Activated naive CD8-positive, alpha-beta T cell treated with anti-CD3 and anti-CD28 coated beads for 36 hours (primary cell): ENCODE measurements around the gene B3GLCT. TPM values are rescaled to one million over a fixed set of nuclear protein-coding genes. Genes with fewer than 3 reads are reported as not detected.
"Not testable (repeated sequence)": the region's sequence is repeated elsewhere in the genome, so short reads cannot be mapped to it uniquely, and the experiment has no call there.

Source experiments
- DNase-seq: peaks from one replicate; pipeline ENCODE4 v3.0.0; 2021
- H3K27ac Mint-ChIP-seq: one replicate; pipeline ENCODE4 v1.8.0; 2022; ENCODE audit warnings: mild to moderate bottlenecking, moderate library complexity, mixed read lengths
- H3K27me3 Mint-ChIP-seq: one replicate; pipeline ENCODE4 v1.8.0; 2022; ENCODE audit warnings: mild to moderate bottlenecking, mixed read lengths
- H3K36me3 Mint-ChIP-seq: one replicate; pipeline ENCODE4 v1.8.0; 2021; ENCODE audit warnings: mild to moderate bottlenecking, mixed read lengths
- H3K4me1 Mint-ChIP-seq: one replicate; pipeline ENCODE4 v1.8.0; 2021; ENCODE audit warnings: mixed read lengths
- H3K4me3 Mint-ChIP-seq: one replicate; pipeline ENCODE4 v1.8.0; 2022; ENCODE audit warnings: mild to moderate bottlenecking, moderate library complexity, mixed read lengths
- H3K9me3 Mint-ChIP-seq: one replicate; pipeline ENCODE4 v1.8.0; 2022; ENCODE audit warnings: mixed read lengths
- total RNA-seq, 2 experiments: library from RNA; stranded (reverse); gene quantifications; one replicate each; pipeline ENCODE4 v1.2.3, GENCODE V29; 2021

Gene B3GLCT
- total RNA-seq, 2 experiments from 2014 or later = 3.3 to 3.7 TPM

DNA sequence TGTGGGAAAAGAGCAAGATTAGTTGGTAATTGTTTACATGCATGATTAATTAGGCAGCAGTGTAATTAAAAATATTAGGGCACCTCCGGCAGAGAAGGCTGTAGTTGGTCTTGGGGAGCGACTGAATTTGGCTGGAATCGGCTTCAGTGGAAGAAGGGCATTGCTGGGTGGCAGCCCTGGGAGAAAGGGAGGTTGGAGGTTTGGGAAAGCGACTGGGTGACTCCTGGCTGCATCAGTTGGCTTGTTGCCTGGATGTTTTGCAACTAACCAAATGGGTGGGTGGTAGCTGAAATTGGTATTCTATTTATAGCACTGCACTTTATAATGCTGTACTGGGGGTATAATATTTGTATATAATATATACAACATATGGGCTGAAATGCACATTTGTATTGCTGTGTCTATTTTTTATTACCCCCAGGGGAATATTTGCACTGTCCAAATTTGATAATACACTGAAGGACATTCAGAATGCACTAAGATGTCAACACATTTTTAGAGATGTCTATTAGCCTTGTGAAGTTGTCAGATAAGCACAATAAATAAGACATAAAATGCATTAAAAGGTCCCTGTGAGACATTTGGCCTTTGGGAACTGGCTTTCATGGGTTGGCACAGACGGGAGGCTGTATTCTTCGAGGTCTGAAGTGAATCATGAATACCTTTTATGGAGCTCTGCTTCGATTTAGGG lies 1.7 kb downstream of the B3GLCT start:
- Mint-ChIP-seq H3K4me3 (peak overlapping the region; percentile 74), H3K4me1 (peaks cover 28% of the 10 kb centered on the region)

DNA sequence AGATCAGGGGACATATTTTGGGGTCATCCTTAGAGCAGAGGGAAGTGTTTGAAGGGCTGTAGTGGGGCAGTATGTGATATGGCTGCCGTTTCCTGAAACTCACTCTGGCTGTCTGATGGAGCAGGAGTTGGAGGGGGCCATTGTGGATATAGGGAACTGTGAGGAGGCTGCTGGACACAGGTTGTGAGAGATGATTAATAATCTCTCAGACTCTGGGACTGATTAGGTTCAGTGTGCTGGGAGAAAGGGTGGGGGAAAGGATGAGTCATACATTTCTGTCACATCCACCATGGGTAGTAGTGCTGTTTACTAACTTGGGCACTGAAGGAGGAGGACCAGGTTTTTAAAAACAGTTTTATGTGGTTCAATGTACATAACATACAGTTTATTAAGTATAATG lies 4.8 kb downstream of the B3GLCT start:
- peak; percentile 6 for DNase-seq
- no peak overlapping the region for H3K27ac Mint-ChIP-seq
- H3K4me3 Mint-ChIP-seq = no peak overlapping the region
- peaks cover 28% of the 10 kb centered on the region for H3K4me1 Mint-ChIP-seq
- no peaks in the 10 kb centered on the region for H3K36me3 Mint-ChIP-seq
- H3K27me3 Mint-ChIP-seq = no peaks in the 10 kb centered on the region
- no peaks in the 10 kb centered on the region for H3K9me3 Mint-ChIP-seq

More for the DNA sequence above, 1.7 kb downstream of the B3GLCT start:
- peak overlapping the region; percentile 48 for H3K27ac Mint-ChIP-seq
- DNase-seq = no peak
- no peaks in the 10 kb centered on the region for H3K36me3 Mint-ChIP-seq
- no peaks in the 10 kb centered on the region for H3K27me3 Mint-ChIP-seq
- H3K9me3 Mint-ChIP-seq = no peaks in the 10 kb centered on the region

DNA sequence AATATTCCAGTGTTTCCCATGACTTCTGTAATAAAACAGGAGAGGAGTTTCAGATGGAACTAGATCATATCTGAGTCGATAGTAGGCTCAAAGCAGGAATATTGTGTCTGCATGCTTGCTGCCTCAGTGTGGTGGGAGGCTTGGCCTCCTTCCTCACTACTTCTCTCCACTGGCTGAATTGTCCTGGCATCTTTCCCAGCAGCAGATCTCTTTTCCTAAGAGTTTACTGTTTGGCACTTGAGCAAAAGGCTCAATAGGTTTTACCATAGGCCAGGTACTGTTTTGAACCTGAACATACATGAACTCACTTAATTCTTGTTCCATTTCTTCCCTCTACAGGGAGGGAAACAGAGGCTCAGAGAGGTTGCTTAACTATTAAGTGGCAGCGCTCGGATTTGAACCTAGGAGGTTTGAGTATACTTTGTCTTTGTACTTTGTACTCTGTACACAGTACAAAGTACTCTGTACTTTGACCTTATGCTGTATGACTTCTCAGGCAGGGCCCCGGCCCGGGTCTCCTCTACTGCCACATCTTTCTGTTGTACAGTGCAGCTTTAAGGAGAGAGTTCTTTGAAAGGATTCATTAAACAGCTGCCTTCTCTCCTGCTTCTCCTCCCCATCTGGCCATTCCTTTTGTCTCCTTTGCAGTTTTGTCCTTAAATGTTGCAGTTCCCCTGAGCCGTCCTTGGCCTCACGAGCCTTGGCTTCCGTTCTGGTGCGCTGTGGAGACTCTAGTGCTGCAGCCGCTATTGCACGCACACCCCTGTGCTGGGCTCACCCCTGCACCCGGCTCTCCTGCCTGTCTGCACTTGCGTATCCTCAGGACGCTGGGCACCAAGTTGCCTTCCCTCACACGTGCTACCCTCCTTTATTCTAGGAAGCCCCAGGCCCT lies 8.1 kb downstream of the B3GLCT start:
- no peaks in the 10 kb centered on the region for H3K9me3 Mint-ChIP-seq
- H3K4me3 Mint-ChIP-seq = no peak overlapping the region
- H3K4me1 Mint-ChIP-seq = peaks cover 22% of the 10 kb centered on the region
- H3K27me3 Mint-ChIP-seq = no peaks in the 10 kb centered on the region
- DNase-seq = no peak
- H3K36me3 Mint-ChIP-seq = no peaks in the 10 kb centered on the region
- no peak overlapping the region for H3K27ac Mint-ChIP-seq

DNA sequence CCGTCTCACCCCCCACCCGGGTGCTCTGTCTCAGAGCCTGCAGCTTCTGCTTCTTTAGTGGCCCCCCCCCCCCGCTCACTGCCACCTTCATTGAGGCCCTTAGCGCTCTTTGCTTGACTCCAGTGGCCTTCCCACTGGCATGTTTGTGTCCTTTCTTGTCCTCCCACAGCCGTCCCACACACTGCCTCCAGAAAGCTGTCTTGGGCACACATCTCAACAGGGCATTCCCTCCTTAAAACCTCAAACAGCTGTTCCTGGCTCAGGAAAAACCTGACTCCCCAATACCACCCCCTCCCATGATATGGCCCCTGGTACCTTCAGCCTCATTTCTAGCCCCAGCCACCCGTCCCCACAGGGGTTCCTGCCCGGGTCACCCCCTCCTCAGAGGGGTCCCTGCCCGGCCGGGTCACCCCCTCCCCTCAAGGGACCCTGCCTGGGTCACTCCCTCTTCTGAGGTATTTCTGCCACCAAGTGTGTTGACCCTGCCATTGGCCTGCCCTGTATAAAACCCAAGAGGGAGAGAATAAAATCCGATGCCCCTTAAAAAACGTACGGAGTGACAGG lies 8.9 kb downstream of the B3GLCT start:
- Mint-ChIP-seq H3K4me3 (no peak overlapping the region), H3K27ac (no peak overlapping the region), H3K27me3 (no peaks in the 10 kb centered on the region), H3K36me3 (no peaks in the 10 kb centered on the region), H3K4me1 (peaks cover 27% of the 10 kb centered on the region), H3K9me3 (no peaks in the 10 kb centered on the region)
- no peak for DNase-seq

DNA sequence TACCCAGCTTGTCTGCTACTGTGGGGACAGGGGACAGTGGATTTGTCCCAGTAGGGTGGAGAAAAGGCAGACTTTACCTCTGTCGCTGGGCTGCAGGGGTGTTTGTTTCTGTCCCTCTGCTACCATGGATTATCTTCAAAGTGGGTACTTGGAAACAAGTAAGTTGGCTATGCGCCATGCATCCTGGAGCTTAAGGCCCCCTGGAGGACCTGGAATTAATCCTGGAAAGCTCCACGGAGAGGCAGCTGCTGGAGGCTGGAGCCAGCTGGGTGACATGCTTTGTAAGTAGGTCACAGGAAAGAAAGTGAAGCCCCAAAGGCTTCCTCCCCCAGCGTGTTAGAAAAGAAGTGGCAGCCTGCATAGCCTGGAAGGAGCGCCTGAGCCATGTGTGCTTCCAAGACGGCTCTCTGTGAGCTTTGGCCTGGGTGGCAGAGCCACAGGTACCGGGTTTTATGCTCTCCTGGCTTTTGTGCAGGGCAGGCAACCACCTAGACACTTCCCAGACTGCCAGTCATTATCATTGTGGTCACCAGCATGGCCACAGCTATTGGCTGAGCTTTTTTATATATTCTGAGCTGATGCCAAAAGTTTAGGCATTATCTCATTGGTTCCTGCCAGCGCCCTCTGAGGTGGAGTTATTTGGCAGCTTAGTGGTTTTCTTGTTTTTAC lies 9.5 kb downstream of the B3GLCT start:
- no peak overlapping the region for H3K4me3 Mint-ChIP-seq
- H3K9me3 Mint-ChIP-seq = no peaks in the 10 kb centered on the region
- H3K27ac Mint-ChIP-seq = no peak overlapping the region
- H3K27me3 Mint-ChIP-seq = no peaks in the 10 kb centered on the region
- no peaks in the 10 kb centered on the region for H3K36me3 Mint-ChIP-seq
- no peak for DNase-seq
- H3K4me1 Mint-ChIP-seq = peaks cover 30% of the 10 kb centered on the region

DNA sequence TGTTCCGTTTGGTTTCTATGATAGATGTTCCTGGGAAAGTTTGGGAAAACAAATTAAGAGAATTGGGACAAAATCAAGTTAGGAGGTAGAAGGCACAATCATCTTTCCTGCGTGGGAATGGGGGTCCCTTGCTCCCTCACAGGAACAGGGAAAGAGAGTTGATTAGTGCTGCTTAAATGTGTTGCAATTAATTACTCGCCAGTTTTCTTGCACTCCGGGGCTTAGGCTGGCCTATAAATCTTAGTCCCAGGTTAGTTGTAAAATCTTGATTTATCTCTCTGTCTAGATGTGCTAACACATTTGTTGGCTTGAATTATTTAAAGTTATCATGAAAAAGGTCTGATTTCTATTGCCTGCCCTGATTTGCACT lies 10.1 kb downstream of the B3GLCT start:
- DNase-seq = no peak
- Mint-ChIP-seq H3K4me3 (no peak overlapping the region), H3K9me3 (no peaks in the 10 kb centered on the region), H3K36me3 (no peaks in the 10 kb centered on the region), H3K4me1 (peaks cover 29% of the 10 kb centered on the region), H3K27ac (no peak overlapping the region), H3K27me3 (no peaks in the 10 kb centered on the region)

DNA sequence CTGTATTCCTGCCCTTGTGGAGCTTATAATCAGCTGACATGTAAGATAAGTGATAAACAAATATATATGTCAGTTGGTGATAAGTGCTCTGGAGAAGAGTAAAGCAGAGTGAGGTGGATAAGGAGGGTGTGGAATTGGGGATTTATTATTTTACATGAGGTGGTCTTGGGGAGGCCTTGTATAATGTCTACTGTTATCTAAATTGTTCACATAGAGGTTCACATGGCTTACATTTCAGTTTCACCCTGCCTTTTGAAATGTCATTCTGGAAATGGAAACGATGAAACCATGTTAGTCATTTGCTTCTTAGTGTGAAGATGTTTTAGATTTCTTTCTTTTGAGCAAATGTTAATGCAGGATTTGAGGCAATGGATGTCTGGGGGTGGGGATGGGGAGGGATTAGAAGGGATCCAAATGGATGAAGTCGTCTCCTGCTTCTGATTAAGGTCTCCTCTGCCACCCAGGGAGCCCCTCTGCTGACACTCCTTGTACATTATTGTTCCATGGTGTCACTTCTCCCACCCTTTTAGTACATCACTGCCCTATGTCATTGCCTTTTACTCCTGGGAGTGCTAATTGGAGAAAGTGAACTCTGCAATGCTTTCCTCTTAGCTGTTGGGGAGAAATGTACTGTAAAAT lies 14.0 kb downstream of the B3GLCT start:
- Mint-ChIP-seq H3K27me3 (no peaks in the 10 kb centered on the region), H3K27ac (peak overlapping the region; percentile 74), H3K9me3 (no peaks in the 10 kb centered on the region), H3K4me1 (peaks cover 27% of the 10 kb centered on the region), H3K36me3 (peaks cover 8% of the 10 kb centered on the region), H3K4me3 (no peak overlapping the region)
- no peak for DNase-seq

DNA sequence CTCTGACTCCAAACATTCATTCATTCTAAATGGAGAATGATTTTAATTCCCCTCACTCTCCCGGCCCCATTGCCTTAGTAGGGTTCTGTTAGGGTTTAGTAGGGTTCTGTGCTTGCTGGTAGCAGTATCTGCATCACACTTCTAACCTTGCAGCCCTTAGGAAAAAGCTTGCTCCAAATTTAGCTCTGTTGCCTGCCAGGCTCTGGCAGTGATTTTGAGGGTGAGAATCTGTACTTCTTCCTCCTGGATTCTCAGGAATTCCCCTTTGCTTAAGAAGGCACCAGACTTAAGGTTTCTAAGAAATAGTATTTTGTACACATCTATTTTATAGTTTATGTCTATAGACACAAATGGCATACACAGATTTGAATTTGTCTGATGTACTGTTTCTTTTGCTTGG lies 14.7 kb downstream of the B3GLCT start:
- Mint-ChIP-seq H3K4me3 (no peak overlapping the region), H3K4me1 (peaks cover 24% of the 10 kb centered on the region), H3K27ac (no peak overlapping the region)

DNA sequence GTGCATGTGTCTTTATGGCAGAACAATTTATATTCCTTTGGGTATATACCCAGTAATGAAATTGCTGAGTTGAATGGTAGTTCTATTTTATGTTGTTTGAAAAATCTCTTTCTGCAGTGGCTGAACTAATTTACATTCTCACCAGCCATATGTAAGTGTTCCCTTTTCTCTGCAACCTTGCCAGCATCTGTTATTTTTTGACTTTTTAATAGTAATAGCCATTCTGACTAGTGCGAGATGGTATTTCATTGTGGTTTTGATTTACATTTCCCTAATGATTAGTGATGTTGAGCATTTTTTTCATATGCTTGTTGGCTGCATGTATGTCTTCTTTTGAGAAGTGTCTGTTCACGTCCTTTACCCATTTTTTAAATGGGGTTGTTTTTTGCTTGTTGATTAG lies 17.1 kb downstream of the B3GLCT start:
- H3K9me3 Mint-ChIP-seq, H3K27ac Mint-ChIP-seq, H3K27me3 Mint-ChIP-seq, H3K4me3 Mint-ChIP-seq, DNase-seq: not testable (repeated sequence)
- Mint-ChIP-seq H3K4me1 (peaks cover 18% of the 10 kb centered on the region), H3K36me3 (peaks cover 12% of the 10 kb centered on the region)

More for the DNA sequence above, 14.7 kb downstream of the B3GLCT start:
- H3K9me3 Mint-ChIP-seq = no peaks in the 10 kb centered on the region
- no peaks in the 10 kb centered on the region for H3K27me3 Mint-ChIP-seq
- peaks cover 8% of the 10 kb centered on the region for H3K36me3 Mint-ChIP-seq
- DNase-seq = no peak

DNA sequence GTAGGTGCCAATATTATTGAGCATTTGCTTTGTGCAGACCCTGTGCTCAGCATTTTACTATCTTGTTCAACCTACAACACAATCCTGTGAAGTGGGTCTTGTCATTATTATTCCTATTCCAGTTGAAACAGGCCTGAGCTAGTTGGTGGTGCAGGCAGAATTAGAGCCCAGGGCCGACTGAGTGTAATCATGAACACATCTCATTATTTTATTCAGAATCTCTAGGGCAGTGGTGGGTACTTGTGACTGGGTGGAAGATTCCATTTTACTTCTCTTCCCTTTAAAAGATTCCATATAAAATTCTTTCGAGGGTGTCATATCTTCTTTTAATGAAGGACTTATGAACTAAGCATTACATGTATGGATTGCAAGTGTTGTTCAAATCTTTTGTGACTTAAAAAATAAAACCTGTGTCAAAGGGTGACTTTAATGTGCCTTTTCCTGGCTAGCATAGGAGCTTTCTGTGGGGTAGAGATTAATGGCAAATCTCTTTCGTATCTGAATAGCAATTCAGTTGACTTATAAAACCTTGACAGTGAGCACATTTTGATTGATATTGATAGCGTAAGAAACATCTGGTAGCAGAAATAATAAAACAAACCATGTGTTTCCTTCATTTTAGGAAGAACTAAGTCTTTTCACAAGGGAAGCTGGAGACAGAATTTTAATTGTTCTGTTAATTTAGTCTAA lies 20.3 kb downstream of the B3GLCT start:
- Mint-ChIP-seq H3K27ac (no peak overlapping the region), H3K9me3 (no peaks in the 10 kb centered on the region), H3K27me3 (no peaks in the 10 kb centered on the region), H3K4me3 (no peak overlapping the region), H3K36me3 (peaks cover 14% of the 10 kb centered on the region), H3K4me1 (no peaks in the 10 kb centered on the region)
- DNase-seq = no peak

DNA sequence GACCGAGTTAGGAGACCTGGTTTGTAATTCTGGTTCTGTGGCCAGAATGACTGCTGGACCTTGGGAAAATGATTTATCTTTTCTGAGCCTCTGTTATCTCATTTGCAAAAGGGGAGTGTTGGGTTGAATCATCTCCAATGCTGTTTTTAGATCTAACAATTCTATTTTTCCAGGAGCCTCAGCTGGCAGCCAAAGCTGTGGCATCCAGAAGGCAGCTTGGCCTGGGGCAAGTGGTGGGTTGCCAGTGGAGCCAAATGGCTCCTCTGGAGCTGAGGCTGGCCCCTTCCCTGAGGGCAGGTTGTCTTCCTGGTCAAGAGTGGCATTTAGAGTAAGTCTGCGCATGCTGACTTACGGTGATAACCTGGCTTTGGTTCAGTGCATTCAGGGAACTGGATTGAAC lies 21.3 kb downstream of the B3GLCT start:
- Mint-ChIP-seq H3K27ac (no peak overlapping the region), H3K27me3 (no peaks in the 10 kb centered on the region), H3K9me3 (no peaks in the 10 kb centered on the region), H3K4me1 (no peaks in the 10 kb centered on the region), H3K4me3 (no peak overlapping the region), H3K36me3 (peaks cover 14% of the 10 kb centered on the region)
- DNase-seq = no peak

DNA sequence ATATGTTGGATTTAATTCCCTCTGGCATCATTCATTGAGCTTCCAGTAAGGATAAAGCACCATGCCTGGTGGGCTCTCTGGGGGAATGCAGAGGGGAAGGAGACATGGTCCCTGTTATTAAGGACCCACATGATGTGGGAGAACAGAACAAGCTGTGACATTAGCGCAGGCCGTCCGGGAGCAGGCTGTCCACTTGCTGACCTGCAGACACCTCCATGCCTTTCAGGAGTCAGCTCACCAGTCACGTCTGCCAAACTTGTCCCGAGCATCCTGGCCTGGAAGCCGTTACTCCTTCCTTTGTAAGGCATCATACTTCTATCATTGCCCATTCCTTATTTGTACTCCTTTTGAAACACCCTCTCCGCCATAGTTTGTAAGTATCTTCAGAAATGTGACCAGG lies 23.4 kb downstream of the B3GLCT start:
- peaks cover 6% of the 10 kb centered on the region for H3K36me3 Mint-ChIP-seq
- no peak overlapping the region for H3K4me3 Mint-ChIP-seq
- peaks cover 6% of the 10 kb centered on the region for H3K4me1 Mint-ChIP-seq
- H3K9me3 Mint-ChIP-seq = no peaks in the 10 kb centered on the region
- no peaks in the 10 kb centered on the region for H3K27me3 Mint-ChIP-seq
- no peak overlapping the region for H3K27ac Mint-ChIP-seq
- no peak for DNase-seq

DNA sequence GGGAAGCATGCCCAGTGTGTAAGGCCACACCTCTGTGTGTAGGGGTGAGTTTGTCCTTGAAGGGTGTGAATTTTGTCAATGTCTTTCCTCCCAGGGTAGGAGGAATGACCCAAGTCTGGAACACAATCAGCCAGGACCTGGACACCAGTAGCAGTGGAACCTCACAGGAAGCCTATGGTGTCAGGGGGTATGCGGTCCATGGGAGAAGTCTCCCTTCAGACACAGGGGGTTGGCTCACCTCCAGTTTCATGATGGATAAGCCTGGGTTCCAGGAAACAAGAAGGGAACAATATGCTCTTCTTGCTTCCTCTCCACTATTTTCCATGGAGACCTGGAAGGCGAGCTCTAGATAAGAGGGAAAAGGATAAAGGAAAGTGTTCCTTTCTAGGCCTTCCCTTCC lies 23.9 kb downstream of the B3GLCT start:
- peaks cover 6% of the 10 kb centered on the region for H3K36me3 Mint-ChIP-seq
- no peak overlapping the region for H3K4me3 Mint-ChIP-seq
- no peaks in the 10 kb centered on the region for H3K27me3 Mint-ChIP-seq
- no peaks in the 10 kb centered on the region for H3K9me3 Mint-ChIP-seq
- H3K4me1 Mint-ChIP-seq = peaks cover 6% of the 10 kb centered on the region
- H3K27ac Mint-ChIP-seq = no peak overlapping the region
- DNase-seq = no peak

DNA sequence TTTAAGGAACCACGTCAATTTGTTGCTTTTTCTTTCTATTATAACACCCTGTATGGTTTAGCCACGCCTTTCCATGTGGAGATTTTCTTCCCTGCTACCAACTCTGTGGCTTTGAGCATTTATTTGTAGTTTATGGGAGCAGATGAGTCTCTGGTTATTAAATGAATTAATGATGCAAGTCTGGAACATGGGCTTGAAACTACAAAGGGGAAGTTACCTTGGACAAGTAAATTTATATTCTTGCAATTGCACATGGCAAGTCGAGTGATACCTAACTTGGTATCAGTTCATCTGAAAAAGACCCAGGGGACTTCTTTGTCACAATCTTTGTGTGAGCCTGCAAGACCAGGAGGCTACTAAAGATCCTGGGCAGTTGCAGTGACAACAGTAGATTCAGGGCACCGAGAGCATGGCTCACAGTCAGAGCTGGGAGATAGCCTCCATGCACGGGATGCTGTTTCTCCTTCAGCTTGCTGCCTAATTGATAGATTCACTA lies 24.4 kb downstream of the B3GLCT start:
- no peak overlapping the region for H3K4me3 Mint-ChIP-seq
- peaks cover 6% of the 10 kb centered on the region for H3K36me3 Mint-ChIP-seq
- DNase-seq = no peak
- peaks cover 6% of the 10 kb centered on the region for H3K4me1 Mint-ChIP-seq
- H3K27ac Mint-ChIP-seq = no peak overlapping the region
- H3K27me3 Mint-ChIP-seq = no peaks in the 10 kb centered on the region
- no peaks in the 10 kb centered on the region for H3K9me3 Mint-ChIP-seq
